SH-SY5Y (cell line): ENCODE measurements around the gene FBXO5.

Source experiments
- GATA2 ChIP-seq: IDR thresholded peaks from 2 replicates; pipeline ENCODE4 v1.6.1; 2011; ENCODE audit warnings: mild to moderate bottlenecking, low read depth, low read length
- GATA3 ChIP-seq: IDR thresholded peaks from 2 replicates; pipeline ENCODE4 v1.6.1; 2011; ENCODE audit warnings: low read depth, mild to moderate bottlenecking, low read length, moderate library complexity

DNA sequence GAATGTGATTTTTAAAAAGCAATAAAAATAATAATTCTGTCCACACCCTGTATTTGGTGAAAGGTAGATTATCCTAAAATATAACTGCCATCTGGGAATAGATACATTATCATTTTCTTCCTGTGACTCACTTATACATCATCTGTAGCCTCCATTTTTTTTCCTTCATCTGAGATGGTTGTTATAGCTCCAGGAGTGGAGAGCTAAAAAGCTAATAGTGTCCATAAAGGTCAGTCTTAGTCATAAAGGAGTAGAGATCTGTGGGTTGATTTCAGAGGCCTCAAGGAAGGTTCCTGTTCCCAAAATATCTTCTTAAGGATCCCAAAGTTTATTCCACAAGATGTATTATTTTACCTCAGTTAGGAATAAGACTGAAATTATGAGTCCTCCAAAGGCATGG lies 41.1 kb downstream of the FBXO5 start:
- no peak for TF ChIP-seq GATA2
- no peak for TF ChIP-seq GATA3
